HG02885 (cell line): ENCODE results near the gene CCL26.

Source experiments
- ATAC-seq: cut with Tn5 transposase; IDR thresholded peaks from one replicate; pipeline ENCODE4 v1.9.1; 2021; ENCODE audit warnings: mild to moderate bottlenecking; ENCODE audit not compliant: unreplicated experiment, poor library complexity

CCL26 gene, protein sequence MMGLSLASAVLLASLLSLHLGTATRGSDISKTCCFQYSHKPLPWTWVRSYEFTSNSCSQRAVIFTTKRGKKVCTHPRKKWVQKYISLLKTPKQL

DNA sequence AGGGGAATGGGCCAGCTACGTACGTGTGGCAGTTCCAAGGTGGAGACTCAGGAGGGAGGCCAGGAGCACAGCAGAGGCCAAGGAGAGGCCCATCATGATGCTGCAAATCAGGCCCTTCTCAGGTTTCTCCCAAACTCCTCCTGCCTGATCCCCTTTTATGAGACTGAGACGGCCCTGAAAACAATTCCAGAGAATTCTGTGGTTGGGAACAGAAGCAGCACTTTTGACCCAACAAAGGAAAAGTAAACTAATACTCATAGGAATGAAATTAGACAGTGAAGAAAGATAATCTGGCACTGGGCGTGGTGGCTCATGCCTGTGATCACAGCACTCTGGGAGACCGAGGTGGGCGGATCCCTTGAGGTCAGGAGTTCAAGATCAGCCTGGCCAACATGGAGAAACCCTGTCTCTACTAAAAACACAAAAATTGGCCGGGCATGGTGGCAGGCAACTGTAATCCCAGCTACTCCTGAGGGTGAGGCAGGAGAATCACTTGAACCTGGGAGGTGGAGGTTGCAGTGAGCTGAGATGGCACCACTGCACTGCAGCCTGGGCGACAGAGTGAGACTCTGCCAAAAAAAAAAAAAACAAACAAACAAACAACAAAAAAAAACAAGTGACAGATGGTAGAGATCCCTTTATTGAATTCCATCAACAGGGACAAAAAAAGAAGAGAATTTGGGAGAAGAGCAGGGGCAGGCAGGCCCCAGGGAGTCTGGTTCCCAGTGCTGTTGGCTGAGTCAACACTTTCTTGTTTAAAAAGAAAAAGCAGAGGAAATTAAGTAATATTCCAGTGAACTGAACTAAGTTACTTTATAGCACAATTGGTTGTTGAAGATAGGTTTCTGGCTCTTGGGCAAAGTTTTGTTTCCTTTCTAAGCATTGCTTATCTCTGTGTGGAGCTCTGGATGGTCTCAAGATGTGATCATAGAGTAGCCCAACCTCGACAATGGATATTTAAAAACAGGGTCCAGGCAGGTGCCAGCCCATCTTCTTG lies at the start of gene CCL26:
TSS of gene CCL26 (minus strand) at position 131 of the 997 bp plus-strand sequence. CDS start at position 96, 35 bp downstream.
- ATAC-seq: no peak

DNA sequence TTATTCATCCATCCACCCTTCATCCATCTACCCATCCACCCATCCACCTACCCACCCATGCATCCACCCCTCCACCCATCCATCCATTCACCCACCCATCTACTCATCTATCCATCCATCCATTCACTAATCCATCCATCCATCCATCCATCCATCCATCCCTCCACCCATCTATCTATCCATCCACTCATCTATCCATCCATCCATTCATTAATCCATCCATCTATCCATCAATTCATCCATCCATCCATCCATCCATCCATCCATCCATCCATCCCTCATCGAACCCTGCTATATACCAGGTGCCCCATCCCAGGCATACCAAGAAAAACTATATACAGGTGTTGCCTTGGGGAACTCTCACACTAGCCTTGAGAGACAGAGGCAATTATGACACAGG lies 48.7 kb upstream of the CCL26 start:
- ATAC-seq: no peak

DNA sequence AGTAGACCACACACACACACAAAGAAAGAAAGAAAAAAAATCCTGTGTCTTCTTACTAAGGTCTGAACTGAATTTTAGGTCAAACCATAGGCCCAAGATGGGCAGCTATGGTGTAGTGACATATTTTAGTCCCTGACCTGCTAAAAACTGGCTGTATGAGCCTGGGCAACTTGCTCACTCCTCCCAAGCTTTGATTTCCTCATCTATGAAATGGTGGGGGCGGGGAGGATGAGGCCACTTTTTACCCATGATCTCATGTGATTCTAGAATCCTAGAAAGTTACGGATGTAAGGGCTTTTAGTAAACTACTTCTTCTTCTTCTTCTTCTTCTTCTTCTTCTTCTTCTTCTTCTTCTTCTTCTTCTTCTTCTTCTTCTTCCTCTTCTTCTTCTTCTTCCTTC lies 47.7 kb upstream of the CCL26 start:
- ATAC-seq: no peak

DNA sequence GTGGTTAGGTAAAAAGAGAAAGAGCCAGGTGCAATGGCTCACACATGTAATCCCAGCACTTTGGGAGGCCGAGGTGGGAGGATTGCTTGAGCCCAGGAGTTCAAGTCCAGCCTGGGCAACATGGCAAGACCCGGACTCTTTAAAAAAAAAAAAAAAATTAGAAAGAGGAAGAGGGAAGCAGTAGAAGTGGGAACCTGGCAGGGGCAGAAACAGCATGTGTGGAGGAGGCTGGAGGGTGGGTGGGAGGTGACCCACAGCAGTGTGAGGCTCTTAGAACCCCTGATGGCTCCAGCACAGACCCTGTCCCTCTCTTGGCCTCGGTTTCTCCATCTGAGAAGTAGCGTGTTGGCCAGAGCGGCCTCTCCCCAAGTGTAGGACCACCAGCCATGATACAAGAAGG lies 46.5 kb upstream of the CCL26 start:
- ATAC-seq: no peak

DNA sequence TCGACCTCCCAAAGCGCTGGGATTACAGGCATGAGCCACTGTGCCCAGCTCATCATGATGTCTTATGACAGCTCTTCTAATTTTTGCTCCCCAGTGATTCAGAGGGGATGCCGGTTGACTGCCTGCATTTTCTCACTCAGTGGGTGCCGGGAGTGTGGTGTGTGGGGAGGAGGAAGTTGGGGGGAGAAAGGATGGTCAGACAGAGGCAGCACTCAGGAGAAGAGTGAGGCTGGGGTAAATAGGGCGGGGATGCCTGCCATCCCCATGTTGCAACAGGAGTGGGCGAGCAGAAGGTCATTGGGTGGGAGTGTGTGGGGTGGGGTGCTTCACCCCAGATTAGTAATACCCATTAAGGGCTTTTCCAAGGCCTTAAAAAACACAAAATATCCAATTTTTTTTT lies 45.1 kb upstream of the CCL26 start:
- ATAC-seq: no peak

DNA sequence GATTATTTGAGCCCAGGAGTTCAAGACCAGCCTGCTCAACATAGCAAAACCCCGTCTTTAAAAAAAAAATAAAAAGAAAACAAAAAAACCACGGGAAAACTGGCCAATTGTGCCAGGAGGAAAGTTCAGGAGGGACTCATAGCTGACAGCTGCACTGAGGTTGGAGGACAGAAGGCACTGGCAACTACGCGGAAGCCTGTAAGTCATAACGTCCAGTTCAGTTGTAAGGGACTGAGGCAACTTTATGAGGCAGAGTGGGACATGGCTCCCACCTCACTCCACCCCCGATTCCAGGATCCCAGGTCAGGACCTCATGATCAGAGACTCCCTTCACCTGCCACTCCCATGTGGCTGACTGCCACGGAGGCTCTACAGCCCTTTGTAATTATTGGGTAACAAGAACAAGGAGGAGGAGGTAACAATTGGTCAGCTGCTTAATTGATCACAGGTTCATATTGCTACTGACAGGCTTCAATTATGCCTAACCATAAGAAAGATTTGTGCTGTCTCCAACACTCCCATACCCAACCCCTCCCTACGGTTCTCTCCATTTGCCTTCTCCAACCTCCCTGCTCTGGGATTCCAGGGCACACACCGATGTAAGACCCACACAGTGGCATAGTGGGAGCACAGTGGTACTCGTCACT lies 43.5 kb upstream of the CCL26 start:
- ATAC-seq: no peak

DNA sequence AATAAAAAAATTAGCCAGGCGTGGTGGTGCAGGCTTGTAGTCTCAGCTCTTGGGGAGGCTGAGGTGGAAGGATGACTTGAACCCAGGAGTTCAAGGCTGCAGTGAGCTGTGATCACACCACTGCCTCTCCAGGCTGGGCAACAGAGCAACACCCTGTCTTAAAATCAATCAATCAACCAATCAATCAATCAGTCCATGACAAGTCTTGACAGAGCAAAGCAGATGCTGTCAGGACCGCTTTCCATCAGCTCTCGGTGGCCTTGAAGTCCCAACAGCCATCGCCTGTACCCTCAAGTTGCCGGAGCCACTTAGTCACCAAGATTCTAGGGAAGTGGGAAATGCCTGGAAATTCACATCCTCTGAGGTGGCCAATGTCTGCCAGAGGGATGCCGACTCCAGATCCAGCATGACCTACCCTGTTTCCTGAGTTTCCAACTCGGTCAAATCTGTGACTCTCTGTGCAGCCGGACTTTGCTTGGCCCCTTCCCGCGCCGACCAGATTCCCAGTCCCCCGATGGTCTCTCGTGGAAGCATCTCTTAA lies 42.5 kb upstream of the CCL26 start:
- ATAC-seq: no peak

DNA sequence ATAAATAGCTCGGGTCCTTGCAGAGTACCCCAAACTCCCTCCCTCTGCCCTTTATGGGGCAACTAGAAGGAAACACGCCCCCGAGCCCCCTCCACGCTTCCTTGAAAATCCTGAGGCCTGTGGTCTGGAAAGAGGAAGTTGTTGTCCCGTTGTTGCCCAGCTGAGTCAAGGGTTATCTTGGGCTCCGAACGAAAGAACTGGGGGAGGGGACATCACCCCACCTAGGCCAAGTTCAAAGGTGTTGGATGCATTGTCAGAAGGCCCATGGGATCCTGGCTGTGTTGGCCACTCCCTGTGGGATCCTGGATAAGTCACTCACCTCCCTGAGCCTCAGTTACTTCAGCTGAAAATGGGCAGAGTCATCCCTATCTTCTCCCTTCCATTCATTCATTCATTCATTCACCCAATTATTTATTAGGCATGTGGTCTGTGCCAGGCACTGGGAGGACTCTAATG lies 41.8 kb upstream of the CCL26 start, which contains the start of gene CCL24:
TSS of gene CCL24 (minus strand) at position 26 of the 456 bp plus-strand sequence. CDS start 91 bp downstream, outside the sequence.
- no peak for ATAC-seq

DNA sequence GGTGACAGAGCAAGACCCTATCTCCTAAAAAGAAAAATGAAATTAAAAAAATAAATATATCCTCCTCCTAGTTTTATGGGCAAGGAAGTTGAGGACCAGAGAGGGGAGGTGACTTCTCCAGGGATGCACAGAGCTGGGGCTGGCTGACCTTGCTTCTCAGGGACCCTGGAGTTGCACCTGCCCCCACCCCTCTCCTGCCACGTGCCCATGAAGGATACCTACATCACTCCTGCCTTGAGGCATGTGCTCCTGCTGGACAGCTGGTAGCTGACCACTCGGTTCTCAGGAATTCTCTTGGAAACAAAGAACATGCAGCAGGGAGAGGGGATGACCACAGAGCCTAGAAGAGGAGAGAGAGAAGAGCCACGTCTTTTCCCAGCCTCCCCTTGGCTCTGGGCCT lies 41.1 kb upstream of the CCL26 start:
- ATAC-seq: no peak

DNA sequence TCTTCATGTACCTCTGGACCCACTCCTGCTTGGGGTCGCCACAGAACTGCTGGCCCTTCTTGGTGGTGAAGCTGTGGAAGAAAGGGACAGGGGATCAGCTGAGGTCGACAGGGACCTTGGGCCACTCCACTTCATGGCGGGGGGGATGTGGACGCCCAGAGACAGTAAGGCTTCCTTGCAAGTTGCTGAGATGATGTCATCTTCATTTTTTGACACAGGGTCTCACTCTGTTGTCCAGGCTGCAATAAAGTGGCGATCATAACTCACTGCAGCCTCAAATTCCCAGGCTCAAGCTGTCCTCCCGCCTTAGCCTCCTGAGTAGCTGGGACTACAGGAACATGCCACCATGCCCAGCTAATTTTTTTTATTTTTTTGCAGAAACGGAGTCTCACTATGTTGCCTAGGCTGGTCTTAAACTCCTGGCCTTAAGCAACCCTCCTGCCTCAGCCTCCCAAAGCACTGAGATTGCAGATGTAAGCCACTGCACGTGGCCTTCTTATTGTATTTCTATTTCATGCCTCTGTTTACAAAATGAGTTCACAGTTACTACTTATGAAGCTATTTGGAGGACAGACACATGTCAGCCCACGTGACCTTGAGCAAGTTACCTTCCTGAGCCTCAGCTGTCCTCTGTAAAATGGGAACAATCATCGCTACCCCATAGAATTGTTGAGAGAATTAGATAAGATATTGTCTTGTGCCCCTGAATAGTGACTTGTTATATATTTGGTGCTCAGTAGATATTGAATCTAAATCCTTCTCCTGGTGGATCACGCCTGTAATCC lies 40.1 kb upstream of the CCL26 start:
- no peak for ATAC-seq

DNA sequence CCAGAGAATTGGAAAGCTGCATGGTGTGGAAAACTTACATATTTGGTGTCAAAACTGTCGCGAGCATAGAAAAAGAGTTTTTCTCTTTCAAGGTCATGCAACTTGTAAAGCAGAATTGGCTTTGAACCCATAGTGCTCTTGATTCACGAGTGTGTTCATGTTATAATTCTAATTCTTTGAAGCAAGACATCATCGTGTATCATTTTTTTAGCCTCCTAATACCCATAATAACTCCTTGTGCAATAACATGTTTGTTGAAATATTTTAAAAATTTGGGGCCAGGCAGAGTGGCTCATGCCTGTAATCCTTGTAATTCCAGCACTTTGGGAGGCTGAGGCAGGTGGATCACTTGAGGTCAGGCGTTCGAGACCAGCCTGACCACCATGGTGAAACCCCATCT lies 37.4 kb upstream of the CCL26 start:
- no peak for ATAC-seq

DNA sequence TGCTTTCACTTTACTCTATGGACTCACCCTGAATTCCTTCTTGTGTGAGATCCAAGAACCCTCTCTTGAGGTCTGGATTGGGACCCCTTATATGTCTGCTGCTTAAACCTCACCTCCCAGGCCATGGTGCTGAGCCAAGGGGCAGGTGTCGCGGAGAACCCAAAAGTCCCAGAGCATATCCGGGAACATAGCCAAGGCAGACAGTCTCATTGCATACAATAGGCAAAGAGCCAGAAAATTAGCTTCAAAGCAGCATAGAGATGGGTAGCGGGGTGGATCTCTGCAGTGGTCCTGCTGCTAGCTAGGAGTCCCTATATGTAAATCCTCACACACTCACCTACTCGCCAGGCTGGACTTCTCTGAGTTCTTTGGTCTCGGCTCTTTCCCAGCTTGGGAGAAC lies 36.1 kb upstream of the CCL26 start:
- no peak for ATAC-seq

DNA sequence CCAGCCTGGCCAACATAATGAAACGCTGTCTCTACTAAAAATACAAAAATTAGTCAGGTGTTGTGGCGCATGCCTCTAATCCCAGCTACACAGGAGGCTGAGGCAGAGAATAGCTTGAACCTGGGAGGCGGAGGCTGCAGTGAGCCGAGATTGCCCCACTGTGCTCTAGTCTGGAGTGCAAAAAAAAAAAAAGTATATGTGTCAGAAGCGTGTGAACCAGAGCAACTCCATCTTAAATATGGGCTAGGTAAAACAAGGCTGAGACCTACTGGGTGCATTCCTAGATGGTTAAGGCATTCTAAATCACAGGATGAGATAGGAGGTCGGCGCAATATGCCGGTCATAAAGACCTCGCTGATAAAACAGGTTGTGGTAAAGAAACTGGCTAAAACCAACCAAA lies 35.4 kb upstream of the CCL26 start:
- ATAC-seq: no peak

DNA sequence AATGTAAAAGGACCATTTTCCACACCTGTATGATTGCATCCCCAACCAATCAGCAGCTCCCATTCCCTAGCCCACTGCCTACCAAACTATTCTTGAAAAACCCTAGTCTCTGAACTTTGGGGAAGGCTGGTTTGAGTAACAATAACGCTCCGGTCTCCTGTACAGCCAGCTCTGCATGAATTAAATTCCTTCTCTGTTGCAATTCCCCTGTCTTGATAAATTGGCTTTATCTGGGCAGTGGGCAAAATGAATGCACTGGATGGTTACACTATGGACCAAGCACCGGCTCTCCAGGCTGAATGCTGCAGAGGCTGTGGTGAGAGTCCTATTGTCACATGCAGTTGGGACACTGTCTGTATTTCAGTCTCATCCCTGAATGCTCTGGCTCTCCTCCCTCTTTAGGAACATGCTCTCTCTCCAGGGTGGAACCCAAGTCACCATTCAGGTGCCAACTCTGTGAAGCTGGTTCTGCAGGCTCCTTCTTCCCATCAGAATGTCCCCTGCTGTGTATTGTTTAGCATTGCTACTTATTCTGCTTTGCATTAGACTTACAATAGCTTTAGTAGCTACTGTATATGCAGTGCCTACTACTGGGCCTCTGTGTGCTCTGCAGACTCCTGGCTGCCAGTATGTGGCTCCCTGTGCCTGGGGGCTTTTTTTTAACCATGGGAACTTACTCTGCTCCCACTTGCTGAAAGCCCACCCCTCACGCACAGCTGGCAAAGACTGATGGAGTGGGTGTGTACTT lies 34.7 kb upstream of the CCL26 start:
- no peak for ATAC-seq

DNA sequence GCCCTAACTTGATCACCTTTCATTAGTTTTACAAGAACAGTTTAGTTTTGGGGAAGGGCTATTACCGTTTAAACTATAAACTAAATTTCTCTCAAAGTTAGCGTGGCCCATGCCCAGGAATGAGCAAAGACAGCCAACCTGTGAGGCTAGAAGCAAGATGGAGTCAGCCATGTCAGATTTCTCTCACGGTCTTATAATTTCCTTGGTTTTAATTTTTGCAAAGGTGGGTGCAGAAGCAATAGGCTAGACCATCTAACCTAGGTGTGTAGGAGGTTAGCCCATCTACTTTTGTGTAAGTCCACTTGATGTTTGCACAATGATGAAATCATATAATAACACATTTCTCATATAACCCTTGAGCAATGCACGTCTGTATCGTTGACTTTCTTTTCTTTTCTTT lies 32.7 kb upstream of the CCL26 start:
- ATAC-seq: no peak

DNA sequence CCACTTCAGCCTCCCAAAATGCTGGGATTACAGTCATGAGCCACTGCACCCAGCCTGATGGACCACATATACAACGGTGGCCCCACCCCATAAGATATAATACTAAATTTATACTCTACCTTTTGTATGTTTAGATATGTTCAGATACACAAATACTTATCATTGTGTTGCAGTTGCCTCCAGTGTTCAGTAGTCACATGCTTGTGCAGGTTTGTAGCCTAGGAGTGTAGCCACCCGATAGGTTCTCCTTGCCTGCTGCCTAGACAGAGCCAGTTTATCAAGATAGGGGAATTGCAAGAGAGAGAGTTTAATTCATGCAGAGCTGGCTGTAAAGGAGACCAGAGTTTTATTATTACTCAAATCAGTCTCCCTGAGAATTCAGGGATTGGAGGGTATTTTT lies 32.0 kb upstream of the CCL26 start:
- no peak for ATAC-seq

DNA sequence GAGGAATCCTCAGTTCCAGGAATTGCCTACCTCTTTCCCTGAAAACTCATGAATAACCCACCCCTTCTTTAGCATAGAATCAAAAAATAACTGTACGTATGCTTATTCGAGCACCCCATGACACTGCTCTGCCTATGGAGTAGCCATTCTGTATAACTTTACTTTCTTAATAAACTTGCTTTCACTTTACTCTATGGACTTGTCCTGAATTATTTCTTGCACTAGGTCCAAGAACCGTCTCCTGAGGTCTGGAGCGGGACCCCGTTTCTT lies 30.5 kb upstream of the CCL26 start:
- no peak for ATAC-seq

DNA sequence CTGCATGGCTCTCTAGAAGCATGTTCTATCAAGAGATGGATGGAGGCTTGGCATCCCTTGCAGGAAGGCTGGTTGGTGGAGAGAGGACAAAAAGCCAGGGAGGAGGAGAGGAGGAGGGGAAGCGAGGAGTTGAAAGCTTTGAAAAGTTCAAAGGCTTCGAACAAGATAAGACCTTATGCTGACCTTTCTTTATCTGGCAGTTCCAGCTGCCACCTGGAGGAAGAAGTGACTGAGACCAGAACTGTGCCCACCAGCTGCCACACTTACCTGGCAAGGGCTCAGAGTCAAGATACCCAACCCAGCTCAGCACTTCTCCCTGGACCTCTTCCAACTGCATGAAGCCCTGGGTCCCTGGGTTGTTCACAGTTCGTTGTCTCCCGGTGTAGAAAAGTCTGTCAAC lies 26.8 kb upstream of the CCL26 start:
- no peak for ATAC-seq

DNA sequence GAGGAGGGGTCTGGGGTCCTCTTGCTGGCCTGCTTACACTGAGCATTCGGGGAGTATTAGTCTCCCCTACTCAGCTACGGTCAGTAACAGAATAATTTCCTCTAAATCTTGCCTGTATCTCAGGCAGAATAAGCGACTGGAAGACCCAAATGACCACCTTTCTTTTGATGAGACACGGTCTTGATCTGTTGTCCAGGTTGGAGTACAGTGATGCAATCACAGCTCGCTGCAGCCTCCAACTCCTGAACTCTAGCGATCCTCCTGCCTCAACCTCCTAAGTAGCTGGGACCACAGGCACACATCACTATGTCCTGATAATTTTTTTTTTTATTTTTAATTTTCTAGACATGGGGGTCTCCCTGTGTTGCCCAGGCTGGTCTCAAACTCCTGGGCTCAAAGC lies 24.4 kb upstream of the CCL26 start:
- ATAC-seq: no peak

DNA sequence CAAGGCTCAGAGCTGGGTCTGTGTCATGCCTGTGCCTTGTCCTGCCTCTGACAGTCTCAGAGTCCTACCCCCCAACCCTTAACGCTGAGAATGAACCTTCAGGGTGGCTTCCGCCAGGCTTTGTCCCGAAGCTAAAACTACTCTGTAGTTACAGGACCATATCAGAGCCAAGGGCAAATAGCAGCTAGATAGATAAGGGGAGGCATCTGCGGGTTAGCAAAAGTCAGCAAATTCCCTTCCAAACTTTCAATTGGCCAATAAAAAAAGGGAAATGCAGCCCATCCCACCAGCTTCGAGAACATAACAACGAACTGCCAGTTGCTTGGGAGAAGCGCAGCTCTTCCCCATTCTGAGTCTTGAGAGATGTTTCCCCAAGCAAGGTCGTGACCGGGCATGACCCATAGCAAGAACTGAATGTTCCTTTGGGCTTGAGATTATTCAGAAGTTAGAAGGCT lies 23.8 kb upstream of the CCL26 start:
- no peak for ATAC-seq
